BJ (cell line): Measurements from ENCODE around the gene KLK3. TPM values are rescaled to one million over a fixed set of nuclear protein-coding genes. Genes with fewer than 3 reads are reported as not detected.

Source experiments
- CTCF ChIA-PET: fragments of 350-600 bp; formaldehyde crosslinking; extraction: SDS; loops from one replicate; lab custom pipeline; 2021; ENCODE audit warnings: antibody characterized with exemption, inconsistent platforms; lab: Yijun Ruan, JAX
- POLR2A ChIA-PET: fragments of 300-600 bp; sonication (Branson Sonifier 250); formaldehyde crosslinking; extraction: SDS; loops from one replicate; lab custom pipeline; 2021; ENCODE audit warnings: antibody characterized with exemption; lab: Charles Lee
- DNase-seq: peaks from one replicate; pipeline ENCODE4 v3.0.0-alpha.2; 2011; ENCODE audit warnings: low read depth
- H3K27me3 ChIP-seq: 2 replicates; pipeline ENCODE4 v1.6.0; 2011; ENCODE audit warnings: low read length; ENCODE audit not compliant: control insufficient read depth, insufficient read depth
- H3K36me3 ChIP-seq: 2 replicates; pipeline ENCODE4 v1.5.1; 2011; ENCODE audit warnings: low read length; ENCODE audit not compliant: control insufficient read depth, insufficient read depth
- H3K4me3 ChIP-seq: 2 replicates; pipeline ENCODE4 v1.5.1; 2011; ENCODE audit warnings: low read depth, mild to moderate bottlenecking, control low read depth, low read length
- polyA plus RNA-seq: library from polyadenylated mRNA; depleted of rRNA; stranded (reverse); fragments of >200 nt; gene quantifications from 2 replicates; pipeline ENCODE4 v1.2.3, GENCODE V29; 2011
- TF ChIP-seq, protein P1 (sequence below): IDR thresholded peaks from 2 replicates; pipeline ENCODE4 v1.5.1; 2011; ENCODE audit warnings: low read depth, mild to moderate bottlenecking, control low read depth, inconsistent platforms, low read length, moderate library complexity; ENCODE audit not compliant: insufficient read depth

The KLK3 gene
- polyA plus RNA-seq, 1 experiment, result not detected

DNA sequence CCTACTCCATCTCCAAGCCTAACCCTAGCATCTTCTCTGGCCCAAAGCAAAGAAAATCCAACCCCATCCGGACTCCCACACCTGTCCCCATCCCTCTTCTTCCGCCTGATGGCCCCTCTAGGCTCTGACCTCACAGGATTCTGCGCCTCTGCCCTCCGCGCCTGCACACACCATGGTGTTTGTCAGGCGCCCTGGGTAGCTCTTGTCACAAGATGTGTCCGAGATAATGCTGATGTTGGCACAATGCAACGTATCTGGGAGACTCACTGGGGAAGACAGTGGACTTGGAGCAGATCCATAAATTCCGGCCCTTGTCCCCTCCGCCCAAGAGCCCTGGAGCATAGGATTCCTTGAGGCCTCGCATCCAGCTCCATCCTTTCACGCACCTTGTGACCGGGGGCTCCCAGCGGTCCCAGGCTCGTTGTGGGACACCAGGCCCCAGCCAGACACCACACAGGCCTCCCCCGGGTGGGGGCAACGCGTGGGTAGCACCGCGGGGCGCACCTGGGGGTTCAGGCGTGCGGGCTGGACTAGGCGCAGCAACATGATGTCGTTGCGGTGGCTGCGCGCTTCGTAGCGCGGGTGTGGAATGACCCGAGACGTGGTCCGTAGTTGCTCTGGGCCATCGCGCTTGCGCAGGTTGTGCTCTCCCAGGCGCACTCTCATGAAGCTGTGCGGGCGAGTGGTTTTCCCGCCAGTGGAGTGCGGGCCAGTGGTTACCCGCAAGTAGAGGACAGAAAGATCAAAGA lies 28.0 kb upstream of the KLK3 start:
- H3K36me3 ChIP-seq, result no peaks in the 10 kb centered on the region
- TF ChIP-seq, protein P1, sequence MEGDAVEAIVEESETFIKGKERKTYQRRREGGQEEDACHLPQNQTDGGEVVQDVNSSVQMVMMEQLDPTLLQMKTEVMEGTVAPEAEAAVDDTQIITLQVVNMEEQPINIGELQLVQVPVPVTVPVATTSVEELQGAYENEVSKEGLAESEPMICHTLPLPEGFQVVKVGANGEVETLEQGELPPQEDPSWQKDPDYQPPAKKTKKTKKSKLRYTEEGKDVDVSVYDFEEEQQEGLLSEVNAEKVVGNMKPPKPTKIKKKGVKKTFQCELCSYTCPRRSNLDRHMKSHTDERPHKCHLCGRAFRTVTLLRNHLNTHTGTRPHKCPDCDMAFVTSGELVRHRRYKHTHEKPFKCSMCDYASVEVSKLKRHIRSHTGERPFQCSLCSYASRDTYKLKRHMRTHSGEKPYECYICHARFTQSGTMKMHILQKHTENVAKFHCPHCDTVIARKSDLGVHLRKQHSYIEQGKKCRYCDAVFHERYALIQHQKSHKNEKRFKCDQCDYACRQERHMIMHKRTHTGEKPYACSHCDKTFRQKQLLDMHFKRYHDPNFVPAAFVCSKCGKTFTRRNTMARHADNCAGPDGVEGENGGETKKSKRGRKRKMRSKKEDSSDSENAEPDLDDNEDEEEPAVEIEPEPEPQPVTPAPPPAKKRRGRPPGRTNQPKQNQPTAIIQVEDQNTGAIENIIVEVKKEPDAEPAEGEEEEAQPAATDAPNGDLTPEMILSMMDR, result no peak
- ChIA-PET CTCF (no interaction called here), POLR2A (no interaction called here)
- no peak overlapping the region for H3K4me3 ChIP-seq
- DNase-seq, result no peak
- H3K27me3 ChIP-seq, result peaks cover 2% of the 10 kb centered on the region

DNA sequence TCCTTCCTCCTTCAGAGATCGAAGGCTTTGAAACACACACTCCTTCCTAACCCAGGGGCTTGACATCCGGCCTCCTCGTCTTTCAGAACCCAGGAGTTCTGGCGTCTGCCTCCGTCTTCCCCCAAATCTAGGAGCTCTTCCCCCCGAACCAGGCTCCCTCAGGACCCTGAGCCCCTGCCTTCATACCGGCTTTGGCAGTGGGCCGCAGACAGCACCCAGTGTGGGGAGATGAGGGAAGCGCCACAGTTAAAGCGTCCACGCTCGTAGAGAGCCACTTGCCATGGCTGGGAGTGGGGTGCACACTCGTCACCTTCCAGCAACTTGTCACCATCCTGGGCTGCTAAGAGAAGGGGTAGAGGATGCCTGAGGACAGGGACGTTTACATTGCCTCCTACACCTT lies 27.2 kb upstream of the KLK3 start:
- ChIA-PET POLR2A (no interaction called here), CTCF (interaction anchor here (0.7 kb wide), 1 partner anchor 308 kb away, joined by 3 read pairs; no protein-coding TSS in a partner anchor)
- H3K27me3 ChIP-seq, result no peaks in the 10 kb centered on the region; the same call in 1 of the 2 replicates
- TF ChIP-seq, protein P1, result no peak
- no peak for DNase-seq
- H3K36me3 ChIP-seq, result no peaks in the 10 kb centered on the region
- H3K4me3 ChIP-seq, result no peak overlapping the region

DNA sequence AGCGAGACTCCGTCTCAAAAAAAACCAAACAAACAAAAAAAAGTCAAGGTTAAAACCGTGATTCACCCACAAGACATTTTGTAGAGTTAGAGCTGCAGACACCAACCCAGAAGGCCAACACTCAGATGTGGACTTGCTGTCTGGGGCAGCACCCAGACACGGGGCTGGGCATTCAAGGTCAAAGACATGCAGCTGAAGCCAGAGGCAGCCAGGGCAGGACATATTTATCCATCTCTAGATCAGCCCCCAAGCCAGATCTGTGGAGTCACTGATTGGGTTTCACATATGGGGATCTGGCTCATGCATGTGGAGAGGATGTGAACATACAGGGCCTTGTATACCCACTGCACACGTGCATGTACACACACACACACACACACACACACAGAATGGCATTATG lies 24.9 kb upstream of the KLK3 start:
- no peak for DNase-seq
- Histone ChIP-seq H3K4me3 (no peak overlapping the region), H3K27me3 (no peaks in the 10 kb centered on the region), H3K36me3 (no peaks in the 10 kb centered on the region)
- POLR2A ChIA-PET, result no interaction called here
- TF ChIP-seq, protein P1, result no peak
- CTCF ChIA-PET, result no interaction called here

DNA sequence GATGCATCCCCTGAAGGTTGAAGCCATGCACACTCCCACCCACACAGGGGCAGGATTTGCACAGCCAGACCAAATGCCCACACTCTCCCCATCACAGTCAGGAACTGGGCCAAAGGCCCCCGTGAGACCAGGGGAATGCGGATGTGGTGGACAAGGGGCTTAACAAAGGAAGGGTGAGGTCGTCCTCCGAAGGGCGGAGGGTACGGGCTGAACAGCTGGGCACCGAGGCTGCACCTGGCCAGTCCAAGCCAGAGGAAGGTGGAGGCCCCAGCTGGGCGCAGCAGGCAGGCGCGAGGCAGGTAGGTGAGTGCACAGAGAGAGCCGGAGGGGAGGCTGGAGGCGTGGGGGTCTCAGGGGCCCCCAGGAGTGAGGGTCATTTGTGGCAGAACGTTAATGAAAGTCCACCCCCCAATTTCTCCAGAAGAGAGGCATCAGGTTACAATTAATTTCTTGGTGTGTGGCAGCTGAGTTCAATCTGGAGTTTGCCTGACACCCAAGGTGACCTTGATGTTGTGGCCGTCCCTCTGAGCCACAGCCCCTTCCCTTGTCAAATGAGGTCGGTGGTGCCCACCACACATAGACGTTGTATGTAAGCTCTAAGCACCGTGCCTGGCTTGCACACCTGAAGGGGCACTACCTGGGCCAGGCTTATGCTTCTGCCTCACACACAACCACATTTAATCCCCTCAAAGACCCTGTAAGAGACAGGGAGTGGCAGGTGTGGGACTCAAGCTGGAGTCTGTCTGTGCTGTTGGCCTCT lies 24.3 kb upstream of the KLK3 start:
- no peaks in the 10 kb centered on the region for H3K36me3 ChIP-seq
- ChIA-PET POLR2A (no interaction called here), CTCF (no interaction called here)
- no peak overlapping the region for H3K4me3 ChIP-seq
- no peak for DNase-seq
- no peaks in the 10 kb centered on the region for H3K27me3 ChIP-seq
- TF ChIP-seq, protein P1, result no peak

DNA sequence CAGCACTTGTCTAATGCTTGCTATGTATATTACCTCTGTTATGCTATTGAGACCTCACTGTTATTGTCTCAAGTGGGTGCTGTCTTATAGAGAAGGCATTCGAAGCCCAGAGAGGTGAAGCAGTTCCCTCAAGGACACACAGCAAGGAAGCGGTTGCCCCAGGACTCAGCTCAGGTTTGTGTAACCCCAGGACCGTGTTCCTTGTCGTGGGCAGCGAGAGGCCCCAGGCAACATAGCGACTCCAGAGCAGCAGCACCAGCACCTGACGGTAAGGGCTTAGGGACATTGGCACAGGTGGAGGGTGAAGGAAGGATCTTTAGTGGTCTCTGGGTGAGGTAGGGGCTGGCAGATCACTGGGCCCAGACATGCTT lies 23.7 kb upstream of the KLK3 start:
- POLR2A ChIA-PET, result no interaction called here
- H3K4me3 ChIP-seq, result no peak overlapping the region
- H3K36me3 ChIP-seq, result no peaks in the 10 kb centered on the region
- CTCF ChIA-PET, result no interaction called here
- H3K27me3 ChIP-seq, result no peaks in the 10 kb centered on the region
- DNase-seq, result no peak
- TF ChIP-seq, protein P1, result no peak
